B cell (primary cell): ENCODE measurements around the gene DPH2. TPM values are rescaled to one million over a fixed set of nuclear protein-coding genes. Genes with fewer than 3 reads are reported as not detected.

Source experiments
- ATAC-seq: fragments of 200-7000 bp; cut with Tn5 transposase; one replicate; pipeline ENCODE4 v1.10.0; 2021; ENCODE audit warnings: low read depth, mild to moderate bottlenecking, moderate number of reproducible peaks, moderate library complexity
- CTCF ChIA-PET: fragments of 350-600 bp; sonication (Branson Sonifier 250); formaldehyde crosslinking; loops from one replicate; lab custom pipeline; 2021; ENCODE audit warnings: antibody characterized with exemption, inconsistent platforms; lab: Charles Lee
- POLR2A ChIA-PET: fragments of 350-600 bp; sonication (Branson Sonifier 250); formaldehyde crosslinking; loops from one replicate; lab custom pipeline; 2021; ENCODE audit warnings: antibody characterized with exemption; lab: Charles Lee
- DNase-seq: peaks from one replicate; pipeline ENCODE4 v3.0.0; 2013
- H2AFZ ChIP-seq: 2 replicates; pipeline ENCODE4 v1.6.1; 2012; ENCODE audit warnings: mild to moderate bottlenecking, low read depth, low read length; ENCODE audit not compliant: insufficient read depth, poor library complexity, severe bottlenecking
- H3K27ac ChIP-seq, 2 donors: 1 replicate in 1 of 2; 2 replicates in 1 of 2; pipeline ENCODE4 v1.5.1; 2012 to 2013; ENCODE audit warnings: low read length in 2 of 2, mild to moderate bottlenecking in 2 of 2, moderate library complexity in 1 of 2
- H3K27me3 ChIP-seq, 4 experiments: fragments of 200-600 bp in 1 of 4; sonication (generic) in 1 of 4; replicated peaks in 1 of 4; 1 replicate in 2 of 4; 2 replicates in 2 of 4; pipeline versions ENCODE4 v1.6.1 to v1.7.0; 2013 to 2016; ENCODE audit warnings: low read length in 3 of 4, mild to moderate bottlenecking in 2 of 4, mixed read lengths in 1 of 4, moderate library complexity in 1 of 4; ENCODE audit not compliant: insufficient read depth in 4 of 4, control insufficient read depth in 3 of 4; ENCODE audit errors: control extremely low read depth in 1 of 4
- H3K36me3 ChIP-seq, 2 experiments: replicated peaks in 1 of 2; 1 replicate in 1 of 2; 2 replicates in 1 of 2; pipeline versions ENCODE4 v1.6.1 to v1.7.1; 2013; ENCODE audit warnings: low read length in 1 of 2; ENCODE audit not compliant: insufficient read depth in 2 of 2, control insufficient read depth in 1 of 2; ENCODE audit errors: control extremely low read depth in 1 of 2, extremely low read depth in 1 of 2
- H3K4me1 ChIP-seq, 2 donors: fragments of 200-600 bp in 1 of 2; sonication (generic) in 1 of 2; 1 replicate in 1 of 2; 2 replicates in 1 of 2; pipeline versions ENCODE4 v1.5.1 to v1.6.1; 2013 to 2017; ENCODE audit warnings: low read length in 2 of 2; ENCODE audit not compliant: control insufficient read depth in 2 of 2, insufficient read depth in 2 of 2
- H3K4me2 ChIP-seq: replicated peaks from 2 replicates; pipeline ENCODE3; 2012; ENCODE audit warnings: mild to moderate bottlenecking, low read depth, low read length; ENCODE audit not compliant: poor library complexity, severe bottlenecking
- H3K4me3 ChIP-seq, 5 experiments: fragments of 200-600 bp in 1 of 5; sonication (generic) in 1 of 5; 1 replicate in 3 of 5; 2 replicates in 2 of 5; pipeline versions ENCODE4 v1.5.1 to v1.7.0; 2011 to 2016; ENCODE audit warnings: low read length in 4 of 5, mild to moderate bottlenecking in 4 of 5, low read depth in 2 of 5, control low read depth in 1 of 5, moderate library complexity in 1 of 5; ENCODE audit not compliant: insufficient read depth in 1 of 5; ENCODE audit errors: control extremely low read depth in 1 of 5, extremely low read depth in 1 of 5
- H3K79me2 ChIP-seq: fragments of 200-600 bp; sonication (generic); one replicate; pipeline ENCODE4 v1.6.0; 2016; ENCODE audit warnings: low read length; ENCODE audit not compliant: control insufficient read depth, insufficient read depth
- H3K9ac ChIP-seq: fragments of 200-600 bp; sonication (generic); 2 replicates; pipeline ENCODE4 v1.6.1; 2017; ENCODE audit warnings: mild to moderate bottlenecking, low read length, moderate library complexity
- H3K9me3 ChIP-seq, 3 donors: one replicate each; pipeline versions ENCODE4 v1.6.1 to v1.7.1; 2013; ENCODE audit warnings: low read length in 2 of 3; ENCODE audit not compliant: control insufficient read depth in 2 of 3, insufficient read depth in 1 of 3; ENCODE audit errors: control extremely low read depth in 1 of 3
- H4K20me1 ChIP-seq: 2 replicates; pipeline ENCODE4 v1.6.0; 2012; ENCODE audit warnings: mild to moderate bottlenecking, low read length; ENCODE audit not compliant: insufficient read depth, control insufficient read depth, poor library complexity, severe bottlenecking
- H3K27ac Mint-ChIP-seq: one replicate; pipeline ENCODE4 v1.8.0; 2021; ENCODE audit warnings: mixed read lengths
- H3K27me3 Mint-ChIP-seq: one replicate; pipeline ENCODE4 v1.8.0; 2021; ENCODE audit warnings: mixed read lengths
- H3K4me1 Mint-ChIP-seq: one replicate; pipeline ENCODE4 v1.8.0; 2021; ENCODE audit warnings: mixed read lengths
- H3K4me3 Mint-ChIP-seq: one replicate; pipeline ENCODE4 v1.8.0; 2021; ENCODE audit warnings: mixed read lengths
- H3K9me3 Mint-ChIP-seq: one replicate; pipeline ENCODE4 v1.8.0; 2022; ENCODE audit warnings: mixed read lengths; ENCODE audit not compliant: insufficient read depth
- EZH2 ChIP-seq: IDR thresholded peaks from 2 replicates; pipeline ENCODE4 v1.6.1; 2012; ENCODE audit warnings: borderline replicate concordance, low read depth, mild to moderate bottlenecking, moderate library complexity, low read length; ENCODE audit not compliant: insufficient read depth, poor library complexity, severe bottlenecking
- WGBS: methylation state at CpG from one replicate; pipeline ENCODE4 v1.1.5; 2013; ENCODE audit warnings: missing lambda C conversion rate; ENCODE audit not compliant: insufficient coverage; 5-methylcytosine and 5-hydroxymethylcytosine counted together
- intact Hi-C: fragments of 100-400 bp; cut with micrococcal nuclease; formaldehyde crosslinking; loops from one replicate; pipeline ENCODE4 v1.10.0; 2022
- polyA plus RNA-seq: library from polyadenylated mRNA; depleted of rRNA; stranded (reverse); fragments of >200 nt; gene quantifications from 2 replicates; pipeline ENCODE4 v1.2.3, GENCODE V29; 2012
- total RNA-seq, 2 donors: library from RNA; stranded (reverse); fragments of 120-200 nt in 1 of 2; gene quantifications; 1 replicate in 1 of 2; 2 replicates in 1 of 2; pipeline versions ENCODE4 v1.2.3 to v1.2.4, GENCODE V29; 2013 to 2022
- TF ChIP-seq, protein P1 (sequence below): fragments of 200-600 bp; IDR thresholded peaks from one replicate; pipeline ENCODE4 v1.8.0; 2022; ENCODE audit warnings: antibody characterized with exemption, mild to moderate bottlenecking

The DPH2 gene
- total and polyA plus RNA-seq, 2 donors (not counting 1 experiment from before 2014, with no cell fraction given): 30.5 to 71.9 TPM

DNA sequence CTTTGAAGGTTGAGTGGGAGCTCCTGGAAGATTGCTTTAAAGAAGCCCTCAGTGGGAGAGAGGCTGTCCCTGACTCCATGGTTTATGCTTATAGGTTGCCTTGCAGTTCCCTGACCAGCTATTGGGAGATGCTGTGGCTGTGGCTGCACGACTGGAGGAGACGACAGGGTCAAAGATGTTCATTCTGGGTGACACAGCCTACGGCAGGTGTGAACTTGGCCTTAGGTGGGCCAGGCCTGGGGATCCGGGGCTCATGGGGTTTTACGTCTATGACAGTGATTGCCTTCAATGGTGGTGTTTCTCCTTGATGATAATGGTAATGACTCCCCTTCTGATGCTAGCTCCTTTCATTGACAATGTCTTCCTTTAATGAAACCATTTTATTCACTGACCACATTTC, 692 bp downstream of the DPH2 start:
- DNase-seq (no peak), ATAC-seq (no peak)
- Histone ChIP-seq H3K27me3 (no peaks in the 10 kb centered on the region), H3K4me3 (peak overlapping the region; percentile 62 to 96 (median 92)), H4K20me1 (peaks cover 16% of the 10 kb centered on the region), H3K79me2 (peaks cover 29% of the 10 kb centered on the region), H3K4me1 (peaks cover 17 to 33% of the 10 kb centered on the region in 2 donors), H3K36me3 (peaks cover 0 to 10% of the 10 kb centered on the region in 2 experiments), H3K9ac (peak overlapping the region; percentile 81), H3K4me2 (peak overlapping the region; percentile 96), H3K27ac (peak overlapping the region in 1 of 2 donors; percentile 60), H2AFZ (peak overlapping the region; percentile 81), H3K9me3 (no peaks in the 10 kb centered on the region)
- peak overlapping the region; percentile 95 for H3K4me3 Mint-ChIP-seq
- ChIA-PET POLR2A (interaction anchor here (0.6 kb wide), 1 partner anchor 1026 kb away, joined by 3 read pairs; no protein-coding TSS in a partner anchor), CTCF (interaction anchor here (0.5 to 1.7 kb wide), 4 partner anchors 22 to 200 kb away, joined by 3 to 4 read pairs (median 4); partner anchors contain the start of gene IPO13)
- H3K4me1 Mint-ChIP-seq: peaks cover 39% of the 10 kb centered on the region
- no peak for TF ChIP-seq EZH2
- TF ChIP-seq, protein P1, sequence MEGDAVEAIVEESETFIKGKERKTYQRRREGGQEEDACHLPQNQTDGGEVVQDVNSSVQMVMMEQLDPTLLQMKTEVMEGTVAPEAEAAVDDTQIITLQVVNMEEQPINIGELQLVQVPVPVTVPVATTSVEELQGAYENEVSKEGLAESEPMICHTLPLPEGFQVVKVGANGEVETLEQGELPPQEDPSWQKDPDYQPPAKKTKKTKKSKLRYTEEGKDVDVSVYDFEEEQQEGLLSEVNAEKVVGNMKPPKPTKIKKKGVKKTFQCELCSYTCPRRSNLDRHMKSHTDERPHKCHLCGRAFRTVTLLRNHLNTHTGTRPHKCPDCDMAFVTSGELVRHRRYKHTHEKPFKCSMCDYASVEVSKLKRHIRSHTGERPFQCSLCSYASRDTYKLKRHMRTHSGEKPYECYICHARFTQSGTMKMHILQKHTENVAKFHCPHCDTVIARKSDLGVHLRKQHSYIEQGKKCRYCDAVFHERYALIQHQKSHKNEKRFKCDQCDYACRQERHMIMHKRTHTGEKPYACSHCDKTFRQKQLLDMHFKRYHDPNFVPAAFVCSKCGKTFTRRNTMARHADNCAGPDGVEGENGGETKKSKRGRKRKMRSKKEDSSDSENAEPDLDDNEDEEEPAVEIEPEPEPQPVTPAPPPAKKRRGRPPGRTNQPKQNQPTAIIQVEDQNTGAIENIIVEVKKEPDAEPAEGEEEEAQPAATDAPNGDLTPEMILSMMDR: no peak
- H3K27me3 Mint-ChIP-seq: no peaks in the 10 kb centered on the region
- 25% methylated on average over 2 of the region's 5 CpGs for WGBS
- H3K27ac Mint-ChIP-seq: peak overlapping the region; percentile 79
- H3K9me3 Mint-ChIP-seq: no peaks in the 10 kb centered on the region
- intact Hi-C loops: loop anchor here (10.0 kb wide), 2 partner anchors 266 to 1516 kb away; partner anchors contain the start of genes PPCS, ST3GAL3 and ZMYND12

DNA sequence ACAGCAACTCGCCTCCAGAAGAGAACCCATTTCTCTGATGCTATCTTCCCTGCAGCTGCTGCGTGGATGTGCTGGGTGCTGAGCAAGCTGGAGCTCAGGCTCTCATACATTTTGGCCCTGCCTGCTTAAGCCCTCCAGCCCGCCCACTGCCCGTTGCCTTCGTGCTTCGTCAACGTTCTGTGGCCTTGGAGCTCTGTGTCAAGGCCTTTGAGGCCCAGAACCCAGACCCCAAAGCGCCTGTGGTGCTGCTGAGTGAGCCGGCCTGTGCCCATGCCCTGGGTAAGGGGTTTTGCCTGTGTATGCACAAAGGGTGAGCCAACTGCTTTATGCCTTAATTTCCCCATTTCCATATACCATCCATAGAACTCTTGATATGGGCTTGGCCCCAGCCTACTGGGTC, 1.1 kb downstream of the DPH2 start:
- Histone ChIP-seq H3K27me3 (no peaks in the 10 kb centered on the region), H3K9me3 (no peaks in the 10 kb centered on the region), H3K4me3 (peak overlapping the region in 3 of 5 experiments; percentile 83 to 96 (median 93)), H3K4me1 (peaks cover 21 to 37% of the 10 kb centered on the region in 2 donors), H3K4me2 (peak overlapping the region; percentile 96), H3K9ac (peak overlapping the region; percentile 81), H3K27ac (no peak overlapping the region), H3K79me2 (peaks cover 33% of the 10 kb centered on the region), H3K36me3 (peaks cover 0 to 10% of the 10 kb centered on the region in 2 experiments), H4K20me1 (peaks cover 20% of the 10 kb centered on the region), H2AFZ (no peak overlapping the region)
- Mint-ChIP-seq H3K27ac (peak overlapping the region; percentile 10), H3K4me3 (peak overlapping the region; percentile 95), H3K27me3 (no peaks in the 10 kb centered on the region), H3K9me3 (no peaks in the 10 kb centered on the region), H3K4me1 (peaks cover 44% of the 10 kb centered on the region)
- TF ChIP-seq, protein P1: no peak
- no peak for TF ChIP-seq EZH2
- ChIA-PET POLR2A (interaction anchor here (0.6 kb wide), 1 partner anchor 1026 kb away, joined by 3 read pairs; no protein-coding TSS in a partner anchor), CTCF (interaction anchor here (0.5 to 1.7 kb wide), 3 partner anchors 24 to 201 kb away, joined by 3 to 4 read pairs (median 4); partner anchors contain the start of gene IPO13)
- intact Hi-C loops: loop anchor here (10.0 kb wide), 2 partner anchors 266 to 1516 kb away; partner anchors contain the start of genes PPCS, ST3GAL3 and ZMYND12
- no peak for DNase-seq
- 90% methylated on average over 7 of the region's 9 CpGs for WGBS
- ATAC-seq: no peak
